ENCODE data around the gene DYRK3. TPM values are rescaled to one million over a fixed set of nuclear protein-coding genes. Genes with fewer than 3 reads are reported as not detected.

DYRK3 gene
- total and polyA plus RNA-seq, 11 donors = 6.5 to 32.5 (median 15.9) TPM

- H3K27ac ChIP-seq = peak overlapping the region; percentile 78 to 96 (median 88)
- WGBS, 4 donors = 16 to 20% (median 19%) methylated on average over 6 of the region's 6 CpGs
- peaks cover 0 to 60% (median 24%) of the 10 kb centered on the region in 12 donors for H3K4me1 ChIP-seq
- peak in 1 of 2 donors; percentile 58 for TF ChIP-seq POLR2A (IDR thresholded peaks at IDR 0.05)
- no peak for TF ChIP-seq CTCF (IDR thresholded peaks at IDR 0.05)
- no peaks in the 10 kb centered on the region for H3K9me3 ChIP-seq
- peak; percentile 60 to 72 (median 62) for ATAC-seq
- DNase-seq = peak in 3 of 5 donors; percentile 55 to 80 (median 71)
- H3K27me3 ChIP-seq = peaks cover 0 to 10% (median 0%) of the 10 kb centered on the region in 9 donors
- intact Hi-C loops (cut with DNase I) = loop anchor here (1.0 to 10.0 kb wide), 10 partner anchors 20 to 190 kb away; partner anchors contain the start of genes DYRK3 (in 3 of the 10), IKBKE (in 1 of the 10) and MAPKAPK2 (in 1 of the 10)
- no peaks in the 10 kb centered on the region for H3K36me3 ChIP-seq
- H3K4me3 ChIP-seq = peak overlapping the region in 11 of 12 donors; percentile 7 to 48 (median 35)
Observed at GRCh38 chr1:206664740-206665139, 29.4 kb downstream of the DYRK3 start.

- 76 to 89% (median 86%) methylated on average over 3 of the region's 3 CpGs for WGBS, 4 donors
- Histone ChIP-seq H3K27ac (peak overlapping the region; percentile 78 to 96 (median 88)), H3K9me3 (no peaks in the 10 kb centered on the region), H3K4me3 (peak overlapping the region in 10 of 12 donors; percentile 7 to 48 (median 36)), H3K4me1 (peaks cover 0 to 47% (median 21%) of the 10 kb centered on the region in 12 donors), H3K27me3 (peaks cover 0 to 10% (median 0%) of the 10 kb centered on the region in 9 donors), H3K36me3 (no peaks in the 10 kb centered on the region)
- TF ChIP-seq POLR2A (IDR thresholded peaks at IDR 0.05) (no peak), CTCF (IDR thresholded peaks at IDR 0.05) (no peak)
- no peak for ATAC-seq
- intact Hi-C loops (cut with DNase I) = loop anchor here in 1 of 10 donors (10.0 kb wide), 1 partner anchor 191 kb away; the partner anchor contains the start of gene IKBKE
- no peak for DNase-seq
Observed at GRCh38 chr1:206666031-206666561, 30.8 kb downstream of the DYRK3 start.

- DNase-seq (peak in 1 of 5 donors; percentile 28), ATAC-seq (peak in 2 of 4 donors; percentile 2 to 4)
- WGBS, 4 donors = 56 to 75% (median 64%) methylated on average over 5 of the region's 5 CpGs
- Histone ChIP-seq H3K9me3 (no peaks in the 10 kb centered on the region), H3K27me3 (peaks cover 0 to 10% (median 0%) of the 10 kb centered on the region in 9 donors), H3K4me1 (peaks cover 0 to 54% (median 29%) of the 10 kb centered on the region in 12 donors), H3K36me3 (no peaks in the 10 kb centered on the region), H3K4me3 (peak overlapping the region in 3 of 12 donors; percentile 6 to 46 (median 44)), H3K27ac (peak overlapping the region; percentile 78 to 96 (median 88))
- TF ChIP-seq CTCF (IDR thresholded peaks at IDR 0.05) = no peak
- TF ChIP-seq POLR2A (IDR thresholded peaks at IDR 0.05) = peak in 1 of 2 donors; percentile 28
- intact Hi-C loops (cut with DNase I) = loop anchor here in 1 of 10 donors (10.0 kb wide), 1 partner anchor 192 kb away; the partner anchor contains the start of gene IKBKE
Observed at GRCh38 chr1:206666954-206667665, 31.8 kb downstream of the DYRK3 start.

GRCh38 chr1:206668351-206668750 is 33.0 kb downstream of the DYRK3 start:
- H3K27ac ChIP-seq = peak overlapping the region in 2 of 12 donors; percentile 93 to 96
- TF ChIP-seq POLR2A (IDR thresholded peaks at IDR 0.05) (no peak), CTCF (IDR thresholded peaks at IDR 0.05) (no peak)
- DNase-seq (no peak), ATAC-seq (no peak)
- no peak overlapping the region for H3K4me3 ChIP-seq
- WGBS, 4 donors = 48 to 60% (median 58%) methylated on average over 2 of the region's 2 CpGs
- H3K9me3 ChIP-seq = no peaks in the 10 kb centered on the region
- H3K4me1 ChIP-seq = peaks cover 3 to 59% (median 33%) of the 10 kb centered on the region in 12 donors
- intact Hi-C loops (cut with DNase I) = loop anchor here in 1 of 10 donors (10.0 kb wide), 1 partner anchor 194 kb away; the partner anchor contains the start of gene IKBKE
- peaks cover 0 to 10% (median 0%) of the 10 kb centered on the region in 9 donors for H3K27me3 ChIP-seq
- no peaks in the 10 kb centered on the region for H3K36me3 ChIP-seq

All from heart left ventricle (tissue), 16 donors.